ENCODE results near the gene DNHD1. TPM values are rescaled to one million over a fixed set of nuclear protein-coding genes. Genes with fewer than 3 reads are reported as not detected.

The DNHD1 gene
- total and polyA plus RNA-seq, 2 experiments from 2014 or later: 3.6 to 9.6 TPM

DNA sequence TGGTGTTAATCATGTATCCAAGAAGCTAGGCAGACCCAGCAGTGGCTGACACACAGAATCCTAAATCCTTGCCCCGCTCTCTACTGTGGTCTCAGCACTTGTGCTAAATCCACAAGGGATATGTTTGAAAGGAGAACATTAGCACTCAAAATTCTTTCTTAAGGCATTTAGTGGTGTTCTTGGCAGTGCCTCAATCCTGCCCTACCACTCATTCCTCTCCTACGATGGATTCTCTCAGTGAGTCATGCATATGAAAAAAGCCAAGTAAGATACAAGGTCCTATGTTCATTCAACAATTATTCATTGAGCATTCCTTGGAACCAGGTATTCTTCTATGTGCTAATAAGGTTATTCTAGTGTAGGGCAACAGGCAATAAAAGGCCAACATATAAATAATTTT is 75.1 kb downstream of the DNHD1 start (continued):
- TF ChIP-seq, protein P1, sequence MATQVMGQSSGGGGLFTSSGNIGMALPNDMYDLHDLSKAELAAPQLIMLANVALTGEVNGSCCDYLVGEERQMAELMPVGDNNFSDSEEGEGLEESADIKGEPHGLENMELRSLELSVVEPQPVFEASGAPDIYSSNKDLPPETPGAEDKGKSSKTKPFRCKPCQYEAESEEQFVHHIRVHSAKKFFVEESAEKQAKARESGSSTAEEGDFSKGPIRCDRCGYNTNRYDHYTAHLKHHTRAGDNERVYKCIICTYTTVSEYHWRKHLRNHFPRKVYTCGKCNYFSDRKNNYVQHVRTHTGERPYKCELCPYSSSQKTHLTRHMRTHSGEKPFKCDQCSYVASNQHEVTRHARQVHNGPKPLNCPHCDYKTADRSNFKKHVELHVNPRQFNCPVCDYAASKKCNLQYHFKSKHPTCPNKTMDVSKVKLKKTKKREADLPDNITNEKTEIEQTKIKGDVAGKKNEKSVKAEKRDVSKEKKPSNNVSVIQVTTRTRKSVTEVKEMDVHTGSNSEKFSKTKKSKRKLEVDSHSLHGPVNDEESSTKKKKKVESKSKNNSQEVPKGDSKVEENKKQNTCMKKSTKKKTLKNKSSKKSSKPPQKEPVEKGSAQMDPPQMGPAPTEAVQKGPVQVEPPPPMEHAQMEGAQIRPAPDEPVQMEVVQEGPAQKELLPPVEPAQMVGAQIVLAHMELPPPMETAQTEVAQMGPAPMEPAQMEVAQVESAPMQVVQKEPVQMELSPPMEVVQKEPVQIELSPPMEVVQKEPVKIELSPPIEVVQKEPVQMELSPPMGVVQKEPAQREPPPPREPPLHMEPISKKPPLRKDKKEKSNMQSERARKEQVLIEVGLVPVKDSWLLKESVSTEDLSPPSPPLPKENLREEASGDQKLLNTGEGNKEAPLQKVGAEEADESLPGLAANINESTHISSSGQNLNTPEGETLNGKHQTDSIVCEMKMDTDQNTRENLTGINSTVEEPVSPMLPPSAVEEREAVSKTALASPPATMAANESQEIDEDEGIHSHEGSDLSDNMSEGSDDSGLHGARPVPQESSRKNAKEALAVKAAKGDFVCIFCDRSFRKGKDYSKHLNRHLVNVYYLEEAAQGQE (IDR thresholded peaks at IDR 0.05; ENCODE audit: unreplicated experiment): no peak
- no peak for TF ChIP-seq JUNB (IDR thresholded peaks at IDR 0.05; ENCODE audit: unreplicated experiment)
- TF ChIP-seq ZNF114 (CRISPR knock-in tag; IDR thresholded peaks at IDR 0.05): no peak
- no peak for TF ChIP-seq ZNF331 (CRISPR knock-in tag; IDR thresholded peaks at IDR 0.05; ENCODE audit: low read depth)
- TF ChIP-seq POLR2AphosphoS5 (IDR thresholded peaks at IDR 0.05; ENCODE audit: low read depth): no peak
- TF ChIP-seq, protein P2, sequence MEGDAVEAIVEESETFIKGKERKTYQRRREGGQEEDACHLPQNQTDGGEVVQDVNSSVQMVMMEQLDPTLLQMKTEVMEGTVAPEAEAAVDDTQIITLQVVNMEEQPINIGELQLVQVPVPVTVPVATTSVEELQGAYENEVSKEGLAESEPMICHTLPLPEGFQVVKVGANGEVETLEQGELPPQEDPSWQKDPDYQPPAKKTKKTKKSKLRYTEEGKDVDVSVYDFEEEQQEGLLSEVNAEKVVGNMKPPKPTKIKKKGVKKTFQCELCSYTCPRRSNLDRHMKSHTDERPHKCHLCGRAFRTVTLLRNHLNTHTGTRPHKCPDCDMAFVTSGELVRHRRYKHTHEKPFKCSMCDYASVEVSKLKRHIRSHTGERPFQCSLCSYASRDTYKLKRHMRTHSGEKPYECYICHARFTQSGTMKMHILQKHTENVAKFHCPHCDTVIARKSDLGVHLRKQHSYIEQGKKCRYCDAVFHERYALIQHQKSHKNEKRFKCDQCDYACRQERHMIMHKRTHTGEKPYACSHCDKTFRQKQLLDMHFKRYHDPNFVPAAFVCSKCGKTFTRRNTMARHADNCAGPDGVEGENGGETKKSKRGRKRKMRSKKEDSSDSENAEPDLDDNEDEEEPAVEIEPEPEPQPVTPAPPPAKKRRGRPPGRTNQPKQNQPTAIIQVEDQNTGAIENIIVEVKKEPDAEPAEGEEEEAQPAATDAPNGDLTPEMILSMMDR (conservative IDR thresholded peaks at IDR 0.05; ENCODE audit: low read depth in 2 of 2): no peak
- TF ChIP-seq, protein P3, sequence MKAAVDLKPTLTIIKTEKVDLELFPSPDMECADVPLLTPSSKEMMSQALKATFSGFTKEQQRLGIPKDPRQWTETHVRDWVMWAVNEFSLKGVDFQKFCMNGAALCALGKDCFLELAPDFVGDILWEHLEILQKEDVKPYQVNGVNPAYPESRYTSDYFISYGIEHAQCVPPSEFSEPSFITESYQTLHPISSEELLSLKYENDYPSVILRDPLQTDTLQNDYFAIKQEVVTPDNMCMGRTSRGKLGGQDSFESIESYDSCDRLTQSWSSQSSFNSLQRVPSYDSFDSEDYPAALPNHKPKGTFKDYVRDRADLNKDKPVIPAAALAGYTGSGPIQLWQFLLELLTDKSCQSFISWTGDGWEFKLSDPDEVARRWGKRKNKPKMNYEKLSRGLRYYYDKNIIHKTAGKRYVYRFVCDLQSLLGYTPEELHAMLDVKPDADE (IDR thresholded peaks at IDR 0.05): no peak

DNA sequence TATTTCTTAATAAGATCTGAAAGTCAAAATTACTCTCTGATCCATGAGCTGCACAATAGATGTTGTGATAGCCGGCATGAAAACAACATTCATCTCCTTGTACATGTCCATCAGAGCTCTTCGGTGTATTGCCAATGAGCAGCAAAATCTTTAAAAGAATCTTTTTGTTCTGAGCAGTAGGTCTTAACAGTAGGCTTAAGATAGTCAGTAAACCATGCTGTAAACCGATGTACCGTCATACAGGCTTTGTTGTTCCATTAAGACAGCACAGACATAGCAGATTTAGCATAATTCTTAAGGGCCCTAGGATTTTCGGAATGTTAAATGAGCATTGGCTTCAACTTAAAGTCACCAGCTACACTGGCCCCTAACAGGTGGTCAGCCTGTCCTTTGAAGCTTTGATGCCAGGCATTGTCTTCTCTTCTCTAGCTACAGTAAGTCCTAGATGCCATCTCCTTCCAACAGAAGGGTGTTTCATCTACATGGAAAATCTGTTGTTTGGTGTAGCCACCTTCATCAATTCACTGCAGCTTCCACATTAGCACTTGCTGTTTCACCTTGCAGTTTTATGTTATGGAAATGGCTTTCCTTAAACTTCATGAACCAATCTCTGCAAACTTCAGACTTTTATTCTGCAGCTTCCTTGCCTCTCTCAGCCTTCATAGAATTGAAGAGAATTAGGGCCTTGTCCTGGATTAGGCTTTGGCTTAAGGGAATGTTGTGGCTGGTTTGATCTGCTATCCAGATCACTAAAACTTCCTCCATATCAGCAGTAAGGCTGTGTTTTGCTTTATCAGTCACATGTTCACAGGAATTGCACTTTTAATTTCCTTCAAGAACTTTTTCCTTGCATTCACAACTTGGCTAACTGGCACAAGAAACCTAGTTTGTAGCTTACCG is 78.0 kb downstream of the DNHD1 start:
- Histone ChIP-seq H3K27ac (ENCODE audit: low read depth) (no peak overlapping the region), H3K9me2 (ENCODE audit: insufficient read depth) (no peaks in the 10 kb centered on the region), H4K20me1 (replicated peaks; ENCODE audit: insufficient read depth) (no peaks in the 10 kb centered on the region; the same call in 1 of the 2 replicates), H3F3A (replicated peaks; ENCODE audit: low read depth) (no peaks in the 10 kb centered on the region), H3K4me2 (no peak overlapping the region), H3K36me3 (ENCODE audit: insufficient read depth) (no peaks in the 10 kb centered on the region), H3K79me2 (replicated peaks; ENCODE audit: insufficient read depth) (no peaks in the 10 kb centered on the region), H3K27me3 (ENCODE audit: insufficient read depth) (peaks cover 6% of the 10 kb centered on the region; the same call in 1 of the 2 replicates), H3K4me3 (no peak overlapping the region), H2AFZ (no peak overlapping the region), H3K4me1 (ENCODE audit: insufficient read depth) (no peaks in the 10 kb centered on the region)
- no peaks in the 10 kb centered on the region for H3K36me3 Mint-ChIP-seq (ENCODE audit: low read depth)
- no peak overlapping the region for H3K4me3 Mint-ChIP-seq
- no peak overlapping the region for H3K27ac Mint-ChIP-seq
- peaks cover 3% of the 10 kb centered on the region for H3K27me3 Mint-ChIP-seq (ENCODE audit: insufficient read depth, low read depth, poor library complexity)
- H3K9me3 Mint-ChIP-seq: no peaks in the 10 kb centered on the region
- ATAC-seq (no peak), DNase-seq (ENCODE audit: low spot score) (no peak)
- H3K4me1 Mint-ChIP-seq: peaks cover 5% of the 10 kb centered on the region
- TF ChIP-seq CREB1 (CRISPR knock-in tag; IDR thresholded peaks at IDR 0.05; ENCODE audit: low read depth) (no peak), NANOG (IDR thresholded peaks at IDR 0.05; ENCODE audit: borderline replicate concordance) (no peak)
- TF ChIP-seq, protein P1 (IDR thresholded peaks at IDR 0.05; ENCODE audit: unreplicated experiment): no peak
- TF ChIP-seq, protein P3 (IDR thresholded peaks at IDR 0.05): no peak
